Measurements from ENCODE around the gene TACSTD2. TPM values are rescaled to one million over a fixed set of nuclear protein-coding genes. Genes with fewer than 3 reads are reported as not detected.
A peak's percentile ranks its signal among the peaks of the same experiment; 100 is the strongest.
"Not testable (repeated sequence)": the region's sequence is repeated elsewhere in the genome, so short reads cannot be mapped to it uniquely, and the experiment has no call there.

TACSTD2 gene
- under 1 TPM; 0.07 to 0.11 TPM for total RNA-seq

- ATAC-seq, result no peak
- H3K27me3 Mint-ChIP-seq, result peaks cover 58% of the 10 kb centered on the region
- DNase-seq, result no peak
- CTCF ChIA-PET, result no interaction called here
- POLR2A ChIA-PET, result no interaction called here
- no peak within 1 kb of the TSS for H3K27ac Mint-ChIP-seq
- no peaks in the 10 kb centered on the region for H3K36me3 Mint-ChIP-seq (ENCODE audit: low read depth)
- H3K4me1 Mint-ChIP-seq, result peaks cover 38% of the 10 kb centered on the region
- H3K9me3 Mint-ChIP-seq (ENCODE audit: low read depth), result no peaks in the 10 kb centered on the region
- H3K4me3 Mint-ChIP-seq, result peak within 1 kb of the TSS; percentile 45
- intact Hi-C loops (cut with DNase I, micrococcal nuclease), result no loop called here
Observed at GRCh38 chr1:58576727-58577653, at the start of gene TACSTD2. TSS of gene TACSTD2 (minus strand) at chr1:58577252. CDS start at chr1:58577156, 96 bp downstream.

GRCh38 chr1:58626293-58626692, 49.2 kb upstream of the TACSTD2 start:
- no peak overlapping the region for H3K27ac Mint-ChIP-seq
- POLR2A ChIA-PET, result no interaction called here
- ATAC-seq, result no peak
- H3K36me3 Mint-ChIP-seq (ENCODE audit: low read depth), result no peaks in the 10 kb centered on the region
- no peak overlapping the region for H3K4me3 Mint-ChIP-seq
- H3K27me3 Mint-ChIP-seq, result peaks cover 2% of the 10 kb centered on the region
- no peaks in the 10 kb centered on the region for H3K9me3 Mint-ChIP-seq (ENCODE audit: low read depth)
- intact Hi-C loops (cut with DNase I, micrococcal nuclease), result no loop called here
- DNase-seq, result no peak
- H3K4me1 Mint-ChIP-seq, result no peaks in the 10 kb centered on the region
- CTCF ChIA-PET, result no interaction called here

GRCh38 chr1:58623259-58623658, 46.2 kb upstream of the TACSTD2 start:
- ATAC-seq; H3K4me3 Mint-ChIP-seq; intact Hi-C loops (cut with DNase I, micrococcal nuclease); POLR2A ChIA-PET; CTCF ChIA-PET; H3K27ac Mint-ChIP-seq; H3K27me3 Mint-ChIP-seq; DNase-seq; H3K9me3 Mint-ChIP-seq (ENCODE audit: low read depth); H3K36me3 Mint-ChIP-seq (ENCODE audit: low read depth): not testable (repeated sequence)
- H3K4me1 Mint-ChIP-seq, result peaks cover 12% of the 10 kb centered on the region

- intact Hi-C loops (cut with DNase I, micrococcal nuclease), result no loop called here
- Mint-ChIP-seq H3K4me1 (peaks cover 15% of the 10 kb centered on the region), H3K36me3 (ENCODE audit: low read depth) (no peaks in the 10 kb centered on the region), H3K27me3 (peaks cover 8% of the 10 kb centered on the region), H3K4me3 (no peak overlapping the region), H3K27ac (no peak overlapping the region), H3K9me3 (ENCODE audit: low read depth) (no peaks in the 10 kb centered on the region)
- CTCF ChIA-PET, result interaction anchor here (0.6 kb wide), 1 partner anchor 499 kb away, joined by 3 read pairs; no protein-coding TSS in a partner anchor
- POLR2A ChIA-PET, result no interaction called here
- ATAC-seq (no peak), DNase-seq (no peak)
Observed at GRCh38 chr1:58622571-58622970, 45.5 kb upstream of the TACSTD2 start.

GRCh38 chr1:58621391-58621790, 44.3 kb upstream of the TACSTD2 start:
- Mint-ChIP-seq H3K27ac (no peak overlapping the region), H3K4me3 (no peak overlapping the region), H3K36me3 (ENCODE audit: low read depth) (no peaks in the 10 kb centered on the region), H3K9me3 (ENCODE audit: low read depth) (no peaks in the 10 kb centered on the region), H3K27me3 (peaks cover 15% of the 10 kb centered on the region), H3K4me1 (peaks cover 15% of the 10 kb centered on the region)
- ChIA-PET POLR2A (no interaction called here), CTCF (no interaction called here)
- ATAC-seq (no peak), DNase-seq (no peak)
- intact Hi-C loops (cut with DNase I, micrococcal nuclease), result no loop called here

GRCh38 chr1:58620926-58621325, 43.9 kb upstream of the TACSTD2 start:
- intact Hi-C loops (cut with DNase I, micrococcal nuclease), result no loop called here
- Mint-ChIP-seq H3K36me3 (ENCODE audit: low read depth) (no peaks in the 10 kb centered on the region), H3K27me3 (peaks cover 15% of the 10 kb centered on the region), H3K4me3 (no peak overlapping the region), H3K27ac (no peak overlapping the region), H3K4me1 (peaks cover 15% of the 10 kb centered on the region), H3K9me3 (ENCODE audit: low read depth) (no peaks in the 10 kb centered on the region)
- DNase-seq (no peak), ATAC-seq (peak; percentile 47)
- CTCF ChIA-PET, result interaction anchor here (0.6 kb wide), 1 partner anchor 1056 kb away, joined by 3 read pairs; no protein-coding TSS in a partner anchor
- POLR2A ChIA-PET, result no interaction called here

- Mint-ChIP-seq H3K27me3 (peaks cover 15% of the 10 kb centered on the region), H3K4me3 (no peak overlapping the region), H3K27ac (no peak overlapping the region), H3K4me1 (peaks cover 15% of the 10 kb centered on the region), H3K36me3 (ENCODE audit: low read depth) (no peaks in the 10 kb centered on the region), H3K9me3 (ENCODE audit: low read depth) (no peaks in the 10 kb centered on the region)
- DNase-seq, result no peak
- ChIA-PET POLR2A (no interaction called here), CTCF (no interaction called here)
- intact Hi-C loops (cut with DNase I, micrococcal nuclease), result no loop called here
- ATAC-seq, result no peak
Observed at GRCh38 chr1:58620259-58620658, 43.2 kb upstream of the TACSTD2 start.

GRCh38 chr1:58619286-58620054, 42.4 kb upstream of the TACSTD2 start:
- no peaks in the 10 kb centered on the region for H3K36me3 Mint-ChIP-seq (ENCODE audit: low read depth)
- no peak for DNase-seq
- ATAC-seq, result no peak
- no peak overlapping the region for H3K27ac Mint-ChIP-seq
- H3K4me3 Mint-ChIP-seq, result no peak overlapping the region
- peaks cover 15% of the 10 kb centered on the region for H3K27me3 Mint-ChIP-seq
- CTCF ChIA-PET, result interaction anchor here (1.0 to 1.1 kb wide), 2 partner anchors 12 to 33 kb away, joined by 3 read pairs; no protein-coding TSS in a partner anchor
- POLR2A ChIA-PET, result interaction anchor here (0.6 kb wide), 2 partner anchors 20 to 70 kb away, joined by 3 read pairs; no protein-coding TSS in a partner anchor
- intact Hi-C loops (cut with DNase I, micrococcal nuclease), result loop anchor here in 1 of 2 experiments (2.0 kb wide), 1 partner anchor 19 kb away; no protein-coding TSS in a partner anchor
- no peaks in the 10 kb centered on the region for H3K9me3 Mint-ChIP-seq (ENCODE audit: low read depth)
- H3K4me1 Mint-ChIP-seq, result peaks cover 15% of the 10 kb centered on the region

GRCh38 chr1:58618303-58618702, 41.3 kb upstream of the TACSTD2 start:
- CTCF ChIA-PET, result interaction anchor here (0.6 to 1.1 kb wide), 3 partner anchors 11 to 104 kb away, joined by 3 read pairs; no protein-coding TSS in a partner anchor
- POLR2A ChIA-PET, result no interaction called here

GRCh38 chr1:58611861-58612385, 34.9 kb upstream of the TACSTD2 start:
- Mint-ChIP-seq H3K9me3 (ENCODE audit: low read depth) (no peaks in the 10 kb centered on the region), H3K4me3 (no peak overlapping the region), H3K27me3 (peaks cover 26% of the 10 kb centered on the region), H3K27ac (no peak overlapping the region), H3K36me3 (ENCODE audit: low read depth) (no peaks in the 10 kb centered on the region), H3K4me1 (no peaks in the 10 kb centered on the region)
- POLR2A ChIA-PET, result no interaction called here
- ATAC-seq, result no peak
- CTCF ChIA-PET, result no interaction called here
- intact Hi-C loops (cut with DNase I, micrococcal nuclease), result no loop called here
- no peak for DNase-seq

More at GRCh38 chr1:58618303-58618702, 41.3 kb upstream of the TACSTD2 start:
- Mint-ChIP-seq H3K9me3 (ENCODE audit: low read depth) (no peaks in the 10 kb centered on the region), H3K27me3 (peaks cover 15% of the 10 kb centered on the region), H3K27ac (no peak overlapping the region), H3K36me3 (ENCODE audit: low read depth) (no peaks in the 10 kb centered on the region), H3K4me3 (no peak overlapping the region), H3K4me1 (peaks cover 15% of the 10 kb centered on the region)
- DNase-seq (peak; percentile 54), ATAC-seq (peak; percentile 94)
- intact Hi-C loops (cut with DNase I, micrococcal nuclease), result loop anchor here in 1 of 2 experiments (2.0 kb wide), 1 partner anchor 18 kb away; no protein-coding TSS in a partner anchor

- H3K27me3 Mint-ChIP-seq, result peaks cover 34% of the 10 kb centered on the region
- POLR2A ChIA-PET, result no interaction called here
- peaks cover 3% of the 10 kb centered on the region for H3K36me3 Mint-ChIP-seq (ENCODE audit: low read depth)
Observed at GRCh38 chr1:58608945-58609344, 31.9 kb upstream of the TACSTD2 start.

More at GRCh38 chr1:58608945-58609344, 31.9 kb upstream of the TACSTD2 start:
- CTCF ChIA-PET, result interaction anchor here (0.9 kb wide), 1 partner anchor 44 kb away, joined by 4 read pairs; no protein-coding TSS in a partner anchor
- no peak overlapping the region for H3K27ac Mint-ChIP-seq
- peaks cover 15% of the 10 kb centered on the region for H3K9me3 Mint-ChIP-seq (ENCODE audit: low read depth)
- H3K4me1 Mint-ChIP-seq, result no peaks in the 10 kb centered on the region
- intact Hi-C loops (cut with DNase I, micrococcal nuclease), result no loop called here
- DNase-seq (no peak), ATAC-seq (no peak)
- no peak overlapping the region for H3K4me3 Mint-ChIP-seq
